Smooth muscle cell (in vitro differentiated cells): ENCODE measurements around the gene MAD1L1. TPM values are rescaled to one million over a fixed set of nuclear protein-coding genes. Genes with fewer than 3 reads are reported as not detected.

Experiments used
- DNase-seq: peaks from one replicate; lab custom pipeline; 2025; ENCODE audit not compliant: unreplicated experiment; lab: John Stamatoyannopoulos, UW
- H2AFZ ChIP-seq: fragments of 200-600 bp; sonication (generic); 2 replicates; pipeline ENCODE4 v1.6.0; 2016; ENCODE audit warnings: antibody characterized with exemption, low read depth, mild to moderate bottlenecking
- H3F3A ChIP-seq: fragments of 200-600 bp; sonication (generic); 2 replicates; pipeline ENCODE4 v1.6.0; 2017; ENCODE audit warnings: antibody characterized with exemption, low read depth
- H3K27ac ChIP-seq: fragments of 200-600 bp; sonication (generic); 2 replicates; pipeline ENCODE4 v1.5.1; 2016; ENCODE audit warnings: low read depth, mild to moderate bottlenecking
- H3K27me3 ChIP-seq: fragments of 200-600 bp; sonication (generic); 2 replicates; pipeline ENCODE4 v1.6.1; 2016; ENCODE audit warnings: low read depth, mild to moderate bottlenecking
- H3K36me3 ChIP-seq: fragments of 200-600 bp; sonication (generic); 2 replicates; pipeline ENCODE4 v1.5.1; 2016; ENCODE audit warnings: low read depth
- H3K4me1 ChIP-seq: fragments of 200-600 bp; sonication (generic); 2 replicates; pipeline ENCODE4 v1.5.1; 2016; ENCODE audit warnings: low read depth
- H3K4me2 ChIP-seq: fragments of 200-600 bp; sonication (generic); 2 replicates; pipeline ENCODE4 v1.6.0; 2016; ENCODE audit warnings: mild to moderate bottlenecking
- H3K4me3 ChIP-seq: fragments of 200-600 bp; sonication (generic); 2 replicates; pipeline ENCODE4 v1.5.1; 2016; ENCODE audit warnings: mild to moderate bottlenecking
- H3K79me2 ChIP-seq: fragments of 200-600 bp; sonication (generic); 2 replicates; pipeline ENCODE4 v1.6.0; 2016; ENCODE audit warnings: low read depth, mild to moderate bottlenecking
- H3K9ac ChIP-seq: fragments of 200-600 bp; sonication (generic); 2 replicates; pipeline ENCODE4 v1.6.0; 2016; ENCODE audit warnings: low read depth
- H3K9me3 ChIP-seq: fragments of 200-600 bp; sonication (generic); replicated peaks from 2 replicates; pipeline ENCODE4 v1.5.1; 2016; ENCODE audit warnings: low read depth
- H4K20me1 ChIP-seq: fragments of 200-600 bp; sonication (generic); 2 replicates; pipeline ENCODE4 v1.6.0; 2016; ENCODE audit warnings: low read depth
- WGBS: methylation state at CpG from one replicate; pipeline ENCODE4 v1.1.7; 2016; ENCODE audit warnings: low lambda C conversion rate; 5-methylcytosine and 5-hydroxymethylcytosine counted together
- polyA plus RNA-seq: library from polyadenylated mRNA; unstranded; fragments of >200 nt; fragmentation: Nextera tagmentation; extraction: Ambion mirVana; gene quantifications from 2 replicates; pipeline ENCODE4 v1.2.1, GENCODE V29; 2016
- total RNA-seq: library from RNA; depleted of rRNA; stranded (reverse); fragments of >200 nt; gene quantifications from 2 replicates; pipeline ENCODE4 v1.2.3, GENCODE V29; 2014
- TF ChIP-seq, protein P1 (sequence below): fragments of 200-600 bp; sonication (generic); IDR thresholded peaks from 2 replicates; pipeline ENCODE4 v1.5.1; 2017; ENCODE audit warnings: borderline replicate concordance, mild to moderate bottlenecking, antibody characterized with exemption; ENCODE audit not compliant: insufficient read depth, poor library complexity, severe bottlenecking

Gene MAD1L1
- total and polyA plus RNA-seq, 2 experiments from 2014 or later = 33.4 to 60.7 TPM

DNA sequence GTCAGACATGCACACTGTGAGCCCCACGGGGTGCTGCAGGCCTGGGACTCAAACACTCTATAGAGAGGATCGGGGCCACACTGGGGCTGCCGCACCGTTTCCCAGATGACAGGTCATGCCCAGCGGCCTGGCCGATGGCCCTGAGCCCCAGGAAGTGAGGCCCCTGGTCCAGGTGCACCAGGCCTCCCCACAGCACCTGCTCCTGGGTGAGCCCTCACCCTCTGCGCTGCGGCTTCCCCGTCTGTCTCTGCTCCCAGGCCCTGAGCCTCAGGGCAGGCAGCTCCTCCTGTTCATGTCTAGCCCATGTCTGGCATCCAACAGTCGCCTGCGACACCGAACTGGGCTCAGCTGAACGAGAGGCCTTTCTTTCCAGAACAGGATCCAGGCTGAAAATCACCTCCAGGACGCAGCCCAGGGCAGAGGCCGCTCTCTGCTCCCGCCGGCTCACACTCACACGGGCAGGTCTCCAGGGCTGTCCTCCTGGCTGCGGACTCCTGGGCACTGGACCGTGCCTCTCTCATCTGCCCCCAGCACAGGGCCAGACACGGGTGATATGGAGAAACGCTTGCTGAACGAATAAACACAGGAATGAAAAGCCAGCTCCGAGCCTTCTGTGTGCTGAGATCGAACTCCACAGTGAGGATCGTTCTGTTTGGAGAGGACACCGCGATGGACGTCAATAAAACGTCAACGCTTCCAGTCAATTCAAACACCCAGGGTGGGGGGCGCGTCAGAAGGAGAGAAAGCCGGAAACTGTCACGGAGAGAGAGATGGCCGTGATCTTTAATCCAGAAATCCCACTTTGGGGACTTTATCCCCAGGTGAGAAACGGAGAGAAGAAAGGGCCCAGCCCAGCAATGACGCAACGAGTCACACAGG lies 360.3 kb downstream of the MAD1L1 start:
- Histone ChIP-seq H2AFZ (no peak overlapping the region), H3K9me3 (no peaks in the 10 kb centered on the region), H3K4me1 (no peaks in the 10 kb centered on the region), H3K27ac (no peak overlapping the region), H3K9ac (no peak overlapping the region), H3F3A (no peaks in the 10 kb centered on the region), H3K4me2 (no peak overlapping the region), H4K20me1 (peaks cover 5% of the 10 kb centered on the region), H3K36me3 (no peaks in the 10 kb centered on the region), H3K79me2 (no peaks in the 10 kb centered on the region), H3K4me3 (no peak overlapping the region), H3K27me3 (no peaks in the 10 kb centered on the region)
- 95% methylated on average over 39 of the region's 39 CpGs for WGBS
- no peak for DNase-seq
- TF ChIP-seq, protein P1, sequence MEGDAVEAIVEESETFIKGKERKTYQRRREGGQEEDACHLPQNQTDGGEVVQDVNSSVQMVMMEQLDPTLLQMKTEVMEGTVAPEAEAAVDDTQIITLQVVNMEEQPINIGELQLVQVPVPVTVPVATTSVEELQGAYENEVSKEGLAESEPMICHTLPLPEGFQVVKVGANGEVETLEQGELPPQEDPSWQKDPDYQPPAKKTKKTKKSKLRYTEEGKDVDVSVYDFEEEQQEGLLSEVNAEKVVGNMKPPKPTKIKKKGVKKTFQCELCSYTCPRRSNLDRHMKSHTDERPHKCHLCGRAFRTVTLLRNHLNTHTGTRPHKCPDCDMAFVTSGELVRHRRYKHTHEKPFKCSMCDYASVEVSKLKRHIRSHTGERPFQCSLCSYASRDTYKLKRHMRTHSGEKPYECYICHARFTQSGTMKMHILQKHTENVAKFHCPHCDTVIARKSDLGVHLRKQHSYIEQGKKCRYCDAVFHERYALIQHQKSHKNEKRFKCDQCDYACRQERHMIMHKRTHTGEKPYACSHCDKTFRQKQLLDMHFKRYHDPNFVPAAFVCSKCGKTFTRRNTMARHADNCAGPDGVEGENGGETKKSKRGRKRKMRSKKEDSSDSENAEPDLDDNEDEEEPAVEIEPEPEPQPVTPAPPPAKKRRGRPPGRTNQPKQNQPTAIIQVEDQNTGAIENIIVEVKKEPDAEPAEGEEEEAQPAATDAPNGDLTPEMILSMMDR = no peak

DNA sequence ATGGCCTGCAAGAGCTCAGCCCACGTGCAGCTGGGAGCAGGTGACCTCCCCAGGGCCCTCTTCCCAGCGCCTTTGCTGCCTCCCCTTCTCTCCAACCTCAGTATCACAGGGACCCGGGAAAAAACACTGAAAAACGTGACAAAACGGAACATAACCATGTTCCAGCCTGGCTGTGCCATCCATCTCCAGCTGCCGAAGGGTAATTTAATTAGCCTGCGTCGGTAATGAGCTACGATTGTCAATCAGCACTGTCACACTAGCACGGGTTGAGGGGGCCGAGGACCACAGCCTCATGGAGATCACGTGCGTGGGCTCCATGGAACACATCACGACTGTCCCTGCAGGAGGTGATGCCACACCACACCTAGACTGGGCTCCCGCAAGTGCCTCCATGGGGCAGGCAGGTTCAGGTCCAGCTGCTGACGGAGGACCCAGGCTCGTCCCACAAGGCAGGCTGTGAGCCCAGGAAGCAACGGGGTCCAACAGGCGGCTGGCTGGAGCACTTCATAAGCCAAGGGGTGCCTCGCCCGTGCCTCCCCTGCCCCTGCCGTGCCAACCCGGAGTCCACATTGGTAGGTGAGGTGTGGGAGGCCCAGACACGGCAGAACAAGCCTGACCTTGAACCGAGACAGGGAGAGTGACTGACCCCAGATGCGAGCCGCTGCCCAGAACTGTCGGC lies 363.2 kb downstream of the MAD1L1 start:
- Histone ChIP-seq H3F3A (no peaks in the 10 kb centered on the region), H3K4me1 (peaks cover 2% of the 10 kb centered on the region), H3K79me2 (no peaks in the 10 kb centered on the region), H3K4me3 (no peak overlapping the region), H3K9me3 (no peaks in the 10 kb centered on the region), H3K27me3 (no peaks in the 10 kb centered on the region), H2AFZ (no peak overlapping the region), H3K9ac (no peak overlapping the region), H3K36me3 (no peaks in the 10 kb centered on the region), H3K27ac (no peak overlapping the region), H4K20me1 (peaks cover 5% of the 10 kb centered on the region), H3K4me2 (no peak overlapping the region)
- DNase-seq = no peak
- WGBS = 98% methylated on average over 28 of the region's 28 CpGs
- TF ChIP-seq, protein P1 = no peak

- no peaks in the 10 kb centered on the region for H3K9me3 ChIP-seq
- H3F3A ChIP-seq = no peaks in the 10 kb centered on the region
- H3K79me2 ChIP-seq = no peaks in the 10 kb centered on the region
- DNase-seq = no peak
- no peaks in the 10 kb centered on the region for H3K36me3 ChIP-seq
- H3K4me3 ChIP-seq = no peak overlapping the region
- peaks cover 5% of the 10 kb centered on the region for H3K4me1 ChIP-seq
- TF ChIP-seq, protein P1 = no peak
- no peak overlapping the region for H3K9ac ChIP-seq
- peaks cover 5% of the 10 kb centered on the region for H4K20me1 ChIP-seq
- no peak overlapping the region for H3K4me2 ChIP-seq
- H2AFZ ChIP-seq = no peak overlapping the region
- no peaks in the 10 kb centered on the region for H3K27me3 ChIP-seq
- H3K27ac ChIP-seq = no peak overlapping the region
- 97% methylated on average over 36 of the region's 36 CpGs for WGBS
Measured at GRCh38 chr7:1868516-1869165, 364.1 kb downstream of the MAD1L1 start.
